HG03025 (cell line): ENCODE results near the gene MDFIC.

Experiments
- ATAC-seq: cut with Tn5 transposase; IDR thresholded peaks from one replicate; pipeline ENCODE4 v1.9.1; 2021; ENCODE audit warnings: mild to moderate bottlenecking, moderate library complexity; ENCODE audit not compliant: unreplicated experiment, low FRiP score

Gene MDFIC

GRCh38 chr7:115068220-115068619, 146.3 kb downstream of the MDFIC start:
- no peak for ATAC-seq
